GM06990 (cell line): ENCODE results near the gene UNC13D.

Source experiments
- DNase-seq: peaks from one replicate; pipeline ENCODE4 v3.0.0-alpha.2; 2011; ENCODE audit not compliant: insufficient read length; ENCODE audit errors: extremely low read depth
- H3K27me3 ChIP-seq: replicated peaks from 2 replicates; pipeline ENCODE4 v1.6.0; 2011; ENCODE audit warnings: low read length; ENCODE audit not compliant: control insufficient read depth, insufficient read depth
- H3K36me3 ChIP-seq: 2 replicates; pipeline ENCODE4 v1.5.1; 2011; ENCODE audit warnings: low read length; ENCODE audit not compliant: control insufficient read depth, insufficient read depth
- H3K4me3 ChIP-seq: replicated peaks from 2 replicates; pipeline ENCODE4 v1.5.1; 2011; ENCODE audit warnings: low read depth, mild to moderate bottlenecking, control low read depth, low read length
- TF ChIP-seq, protein P1 (sequence below): IDR thresholded peaks from 2 replicates; pipeline ENCODE4 v1.5.1; 2011; ENCODE audit warnings: low read length, control low read depth, mild to moderate bottlenecking, inconsistent platforms; ENCODE audit not compliant: insufficient read depth, poor library complexity, severe bottlenecking

UNC13D gene

DNA sequence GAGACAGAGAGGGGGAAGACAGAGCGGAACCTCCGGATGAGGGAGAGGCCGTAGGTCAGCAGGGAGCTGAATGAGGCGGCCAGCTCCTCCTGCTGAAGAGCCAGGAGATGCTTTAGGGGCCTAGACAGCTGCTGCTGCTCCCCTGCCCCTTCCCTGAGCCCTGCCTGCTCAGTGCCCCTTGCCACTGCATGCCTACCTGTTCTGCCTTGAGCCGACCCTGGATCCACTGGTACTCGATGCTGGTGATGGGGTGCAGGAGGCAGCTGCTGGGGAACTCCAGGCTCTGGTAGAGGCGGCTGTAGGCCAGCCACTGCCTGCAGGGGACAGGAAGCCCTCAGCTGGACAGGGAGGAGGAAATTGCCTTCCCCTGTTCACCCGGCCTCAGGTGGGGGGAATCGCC, 7.6 kb downstream of the UNC13D start:
- TF ChIP-seq, protein P1, sequence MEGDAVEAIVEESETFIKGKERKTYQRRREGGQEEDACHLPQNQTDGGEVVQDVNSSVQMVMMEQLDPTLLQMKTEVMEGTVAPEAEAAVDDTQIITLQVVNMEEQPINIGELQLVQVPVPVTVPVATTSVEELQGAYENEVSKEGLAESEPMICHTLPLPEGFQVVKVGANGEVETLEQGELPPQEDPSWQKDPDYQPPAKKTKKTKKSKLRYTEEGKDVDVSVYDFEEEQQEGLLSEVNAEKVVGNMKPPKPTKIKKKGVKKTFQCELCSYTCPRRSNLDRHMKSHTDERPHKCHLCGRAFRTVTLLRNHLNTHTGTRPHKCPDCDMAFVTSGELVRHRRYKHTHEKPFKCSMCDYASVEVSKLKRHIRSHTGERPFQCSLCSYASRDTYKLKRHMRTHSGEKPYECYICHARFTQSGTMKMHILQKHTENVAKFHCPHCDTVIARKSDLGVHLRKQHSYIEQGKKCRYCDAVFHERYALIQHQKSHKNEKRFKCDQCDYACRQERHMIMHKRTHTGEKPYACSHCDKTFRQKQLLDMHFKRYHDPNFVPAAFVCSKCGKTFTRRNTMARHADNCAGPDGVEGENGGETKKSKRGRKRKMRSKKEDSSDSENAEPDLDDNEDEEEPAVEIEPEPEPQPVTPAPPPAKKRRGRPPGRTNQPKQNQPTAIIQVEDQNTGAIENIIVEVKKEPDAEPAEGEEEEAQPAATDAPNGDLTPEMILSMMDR, result no peak
- H3K36me3 ChIP-seq, result peaks cover 36% of the 10 kb centered on the region
- no peaks in the 10 kb centered on the region for H3K27me3 ChIP-seq

DNA sequence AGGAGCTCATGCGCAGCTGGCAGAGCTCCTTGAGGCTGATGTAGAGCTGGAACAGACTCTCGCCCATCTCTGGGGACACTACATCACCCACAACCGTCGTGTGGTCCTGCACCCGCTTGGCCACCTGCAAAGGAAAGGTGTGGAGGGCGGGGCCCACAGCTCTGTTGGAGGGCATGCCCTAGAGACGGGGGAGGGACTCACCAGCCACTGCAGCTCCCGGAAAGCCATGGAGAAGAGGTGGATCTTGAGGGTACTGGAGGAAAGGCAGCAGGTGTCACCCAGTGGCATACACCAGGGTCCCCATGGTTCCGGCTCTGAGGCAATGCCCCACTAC, 8.6 kb downstream of the UNC13D start:
- Histone ChIP-seq H3K36me3 (peaks cover 35% of the 10 kb centered on the region), H3K27me3 (no peaks in the 10 kb centered on the region), H3K4me3 (no peak overlapping the region)
- TF ChIP-seq, protein P1, result no peak
- no peak for DNase-seq

More for the DNA sequence above, 7.6 kb downstream of the UNC13D start:
- no peak for DNase-seq
- no peak overlapping the region for H3K4me3 ChIP-seq

DNA sequence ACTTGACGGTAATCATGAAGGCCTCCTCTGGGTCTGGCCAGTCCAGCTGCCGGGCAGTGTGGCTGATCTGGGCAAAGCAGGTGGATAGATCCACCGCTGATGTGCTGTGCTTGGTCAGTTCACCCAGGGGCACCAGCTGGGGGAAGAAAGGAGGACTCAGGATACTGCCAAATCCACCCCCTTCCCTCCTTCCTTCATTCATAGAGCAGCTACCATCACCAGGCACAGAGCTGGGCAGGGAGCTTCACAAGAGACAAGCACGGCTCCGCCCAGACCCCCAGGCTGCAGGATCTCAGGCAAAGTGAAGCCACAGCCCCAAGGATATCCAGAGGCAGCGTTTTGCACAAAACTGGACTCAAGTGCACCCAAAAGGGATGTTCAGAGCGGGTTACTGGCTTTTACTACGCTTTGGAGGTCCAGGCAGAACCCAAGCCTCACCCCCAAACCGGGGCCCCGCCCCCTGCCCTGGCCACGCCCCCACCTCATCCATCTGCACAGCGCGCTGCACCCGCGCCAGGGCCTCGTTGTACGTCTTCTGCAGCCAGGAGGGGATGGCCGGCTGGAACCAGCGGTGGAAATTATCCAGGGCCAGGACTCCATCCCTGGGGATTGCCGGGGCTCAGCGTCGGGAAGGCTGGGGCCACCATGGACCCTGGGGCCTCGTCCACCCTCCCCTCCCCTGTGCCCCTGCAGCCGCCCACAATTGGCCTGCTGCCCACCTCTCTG, 9.1 kb downstream of the UNC13D start:
- TF ChIP-seq, protein P1, result no peak
- Histone ChIP-seq H3K27me3 (no peaks in the 10 kb centered on the region), H3K36me3 (peaks cover 33% of the 10 kb centered on the region), H3K4me3 (no peak overlapping the region)
- DNase-seq, result no peak

DNA sequence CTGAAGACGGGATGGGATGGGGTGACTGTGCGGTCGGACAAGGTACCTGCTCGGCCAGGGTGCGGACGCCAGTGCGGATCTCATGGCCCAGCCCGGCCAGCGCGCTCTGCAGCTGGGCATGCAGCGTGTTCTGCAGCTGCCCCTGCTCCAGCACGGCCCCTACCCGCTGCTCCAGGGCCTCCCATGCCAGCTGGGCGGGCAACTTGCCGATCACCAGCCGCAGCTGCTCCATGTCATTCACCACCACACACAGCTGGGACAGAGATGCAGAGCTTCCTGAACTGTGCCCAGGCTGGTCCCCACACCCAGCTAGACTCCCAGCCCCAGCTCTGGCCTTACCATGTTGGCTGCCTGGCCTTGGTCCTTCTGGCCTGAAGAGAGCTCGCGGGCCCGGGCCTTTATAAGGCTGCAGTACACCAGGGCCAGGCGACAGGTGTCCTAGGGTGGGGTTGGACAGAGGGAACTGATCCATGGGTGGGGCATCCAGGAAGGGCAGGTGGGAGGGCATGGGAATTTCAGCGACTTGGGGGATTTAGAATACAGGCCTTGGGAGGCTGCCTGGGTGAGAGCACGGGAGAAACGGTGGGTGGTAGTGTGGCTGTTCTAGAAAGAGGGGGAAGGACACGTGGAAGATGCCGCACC, 9.8 kb downstream of the UNC13D start:
- Histone ChIP-seq H3K27me3 (no peaks in the 10 kb centered on the region), H3K4me3 (no peak overlapping the region), H3K36me3 (peaks cover 34% of the 10 kb centered on the region)
- DNase-seq, result no peak
- TF ChIP-seq, protein P1, result no peak

DNA sequence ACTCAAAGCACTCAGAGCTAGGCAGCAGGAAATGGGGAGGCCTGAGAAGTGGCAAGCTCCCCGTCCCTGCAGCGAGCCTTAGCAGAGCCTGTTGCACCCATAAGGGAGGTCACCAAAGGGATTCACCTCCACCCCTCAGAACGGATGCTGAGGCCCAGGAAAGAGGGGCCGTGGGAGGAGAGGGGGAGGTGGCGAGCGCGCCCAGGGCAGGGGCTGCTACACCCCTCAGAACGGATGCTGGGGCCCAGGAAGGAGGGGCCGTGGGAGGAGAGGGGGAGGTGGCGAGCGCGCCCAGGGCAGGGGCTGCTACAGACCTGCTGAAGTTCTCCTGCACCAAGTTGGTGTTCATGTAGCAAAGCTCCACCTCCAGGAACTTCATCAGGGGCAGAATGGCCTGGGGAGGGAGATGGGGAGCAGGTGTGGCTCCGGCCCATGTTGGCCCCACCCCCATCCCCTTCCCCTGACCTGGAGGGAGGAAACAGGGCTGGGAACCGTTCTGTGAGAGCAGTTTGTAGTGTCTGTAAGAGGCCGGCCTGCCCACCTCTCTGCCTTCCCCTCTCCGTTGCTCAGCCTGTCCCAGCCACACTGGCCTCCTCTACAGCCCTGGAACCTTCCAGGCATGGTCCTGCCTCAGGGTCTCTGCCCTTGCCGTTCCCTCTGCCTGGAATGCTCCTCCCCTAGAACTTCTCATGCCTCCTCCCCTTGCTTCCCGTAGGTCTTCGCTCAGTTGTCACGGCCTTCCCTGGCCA, 11.4 kb downstream of the UNC13D start:
- Histone ChIP-seq H3K36me3 (peaks cover 38% of the 10 kb centered on the region), H3K27me3 (no peaks in the 10 kb centered on the region), H3K4me3 (no peak overlapping the region)
- DNase-seq, result no peak
- TF ChIP-seq, protein P1, result no peak
